Neural crest cell (in vitro differentiated cells): ENCODE measurements around the gene SRRM5. TPM values are rescaled to one million over a fixed set of nuclear protein-coding genes. Genes with fewer than 3 reads are reported as not detected.
"Not testable (repeated sequence)": the region's sequence is repeated elsewhere in the genome, so short reads cannot be mapped to it uniquely, and the experiment has no call there.

Experiments
- DNase-seq: peaks from one replicate; pipeline ENCODE4 v3.0.0; 2021; ENCODE audit warnings: low read depth, mixed read lengths, low spot score
- H3K27ac Mint-ChIP-seq: one replicate; pipeline ENCODE4 v1.8.0; 2021; ENCODE audit warnings: mild to moderate bottlenecking, mixed read lengths; ENCODE audit not compliant: unreplicated experiment
- H3K27me3 Mint-ChIP-seq: 2 replicates; pipeline ENCODE4 v1.8.0; 2021; ENCODE audit warnings: low read depth, mild to moderate bottlenecking, mixed read lengths
- H3K36me3 Mint-ChIP-seq: 2 replicates; pipeline ENCODE4 v1.8.0; 2021; ENCODE audit warnings: low read depth, mild to moderate bottlenecking, mixed read lengths
- H3K4me1 Mint-ChIP-seq: 2 replicates; pipeline ENCODE4 v1.8.0; 2021; ENCODE audit warnings: mixed read lengths
- H3K4me3 Mint-ChIP-seq: one replicate; pipeline ENCODE4 v1.8.0; 2021; ENCODE audit warnings: mild to moderate bottlenecking, mixed read lengths
- H3K9me3 Mint-ChIP-seq: 2 replicates; pipeline ENCODE4 v1.8.0; 2021; ENCODE audit warnings: mixed read lengths
- total RNA-seq: library from RNA; stranded (reverse); gene quantifications from 2 replicates; pipeline ENCODE4 v1.2.1, GENCODE V29; 2021
- TF ChIP-seq, protein P1 (sequence below): fragments of 200-600 bp; sonication (generic); conservative IDR thresholded peaks from 2 replicates; pipeline ENCODE4 v1.5.0; 2021; ENCODE audit warnings: antibody characterized with exemption, mild to moderate bottlenecking

SRRM5 gene
- total RNA-seq, 1 donor from 2014 or later = 0.51 TPM

DNA sequence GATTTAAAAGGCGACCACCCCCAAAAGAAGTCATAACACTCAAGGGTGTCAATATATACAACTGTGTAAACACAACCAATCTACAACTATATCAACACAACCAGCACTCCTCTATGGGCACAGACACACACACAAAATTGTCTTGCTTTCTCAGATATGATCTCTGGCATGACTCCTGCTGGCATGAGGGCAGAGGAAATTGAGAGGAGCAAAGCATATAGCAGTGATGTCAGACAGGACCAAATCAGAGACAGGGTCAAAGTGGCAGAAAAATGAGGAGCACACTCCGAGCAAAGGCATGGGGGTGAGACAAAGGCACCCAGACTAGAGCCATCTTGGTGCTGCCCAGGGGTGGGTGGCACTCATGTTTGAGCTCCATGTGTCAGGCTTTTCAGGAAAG is 25.5 kb upstream of the SRRM5 start:
- Mint-ChIP-seq H3K27ac (no peak overlapping the region), H3K9me3 (no peaks in the 10 kb centered on the region), H3K4me1 (peaks cover 18% of the 10 kb centered on the region), H3K4me3 (no peak overlapping the region), H3K27me3 (no peaks in the 10 kb centered on the region), H3K36me3 (peaks cover 8% of the 10 kb centered on the region)
- TF ChIP-seq, protein P1, sequence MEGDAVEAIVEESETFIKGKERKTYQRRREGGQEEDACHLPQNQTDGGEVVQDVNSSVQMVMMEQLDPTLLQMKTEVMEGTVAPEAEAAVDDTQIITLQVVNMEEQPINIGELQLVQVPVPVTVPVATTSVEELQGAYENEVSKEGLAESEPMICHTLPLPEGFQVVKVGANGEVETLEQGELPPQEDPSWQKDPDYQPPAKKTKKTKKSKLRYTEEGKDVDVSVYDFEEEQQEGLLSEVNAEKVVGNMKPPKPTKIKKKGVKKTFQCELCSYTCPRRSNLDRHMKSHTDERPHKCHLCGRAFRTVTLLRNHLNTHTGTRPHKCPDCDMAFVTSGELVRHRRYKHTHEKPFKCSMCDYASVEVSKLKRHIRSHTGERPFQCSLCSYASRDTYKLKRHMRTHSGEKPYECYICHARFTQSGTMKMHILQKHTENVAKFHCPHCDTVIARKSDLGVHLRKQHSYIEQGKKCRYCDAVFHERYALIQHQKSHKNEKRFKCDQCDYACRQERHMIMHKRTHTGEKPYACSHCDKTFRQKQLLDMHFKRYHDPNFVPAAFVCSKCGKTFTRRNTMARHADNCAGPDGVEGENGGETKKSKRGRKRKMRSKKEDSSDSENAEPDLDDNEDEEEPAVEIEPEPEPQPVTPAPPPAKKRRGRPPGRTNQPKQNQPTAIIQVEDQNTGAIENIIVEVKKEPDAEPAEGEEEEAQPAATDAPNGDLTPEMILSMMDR = no peak
- DNase-seq = no peak

DNA sequence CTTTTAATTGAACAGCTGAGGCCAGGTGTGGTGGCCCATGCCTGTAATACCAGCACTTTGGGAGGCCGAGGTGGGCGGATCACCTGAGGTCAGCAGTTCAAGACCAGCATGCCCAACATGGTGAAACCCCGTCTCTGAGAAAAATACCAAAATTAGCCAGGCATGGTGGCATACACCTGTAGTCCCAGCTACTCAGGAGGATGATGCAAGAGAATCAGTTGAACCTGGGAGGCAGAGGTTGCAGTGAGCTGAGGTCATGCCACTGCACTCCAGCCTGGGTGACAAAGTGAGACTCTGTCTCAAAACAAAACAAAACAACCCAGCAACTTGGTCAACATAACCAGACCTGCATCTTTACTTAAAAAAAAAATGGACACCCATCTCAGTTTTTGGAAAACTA is 24.9 kb upstream of the SRRM5 start:
- peaks cover 11% of the 10 kb centered on the region for H3K4me1 Mint-ChIP-seq
- not testable (repeated sequence) for H3K36me3 Mint-ChIP-seq, H3K9me3 Mint-ChIP-seq, H3K27ac Mint-ChIP-seq, H3K4me3 Mint-ChIP-seq, DNase-seq, H3K27me3 Mint-ChIP-seq

DNA sequence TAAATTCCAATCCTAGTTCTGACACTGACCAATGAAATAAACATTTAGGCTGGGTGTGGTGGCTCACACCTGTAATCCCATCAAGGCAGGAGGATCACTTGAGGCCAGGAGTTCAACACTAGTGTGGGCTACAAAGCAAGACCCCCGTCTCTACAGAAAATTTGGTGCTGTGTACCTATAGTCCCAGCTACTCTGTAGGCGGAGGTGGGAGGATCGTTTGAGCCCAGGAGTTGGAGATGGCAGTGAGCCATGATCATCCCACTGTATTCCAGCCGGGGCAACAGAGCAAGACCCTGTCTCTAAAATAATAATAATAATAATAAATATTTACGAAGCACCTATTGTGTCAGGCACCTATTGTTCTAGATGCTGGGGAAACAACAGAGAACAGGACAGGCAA is 22.6 kb upstream of the SRRM5 start:
- TF ChIP-seq, protein P1 = no peak
- peaks cover 10% of the 10 kb centered on the region for H3K36me3 Mint-ChIP-seq
- H3K27me3 Mint-ChIP-seq = no peaks in the 10 kb centered on the region
- no peak for DNase-seq
- no peak overlapping the region for H3K4me3 Mint-ChIP-seq
- peaks cover 12% of the 10 kb centered on the region for H3K4me1 Mint-ChIP-seq
- no peak overlapping the region for H3K27ac Mint-ChIP-seq
- no peaks in the 10 kb centered on the region for H3K9me3 Mint-ChIP-seq

DNA sequence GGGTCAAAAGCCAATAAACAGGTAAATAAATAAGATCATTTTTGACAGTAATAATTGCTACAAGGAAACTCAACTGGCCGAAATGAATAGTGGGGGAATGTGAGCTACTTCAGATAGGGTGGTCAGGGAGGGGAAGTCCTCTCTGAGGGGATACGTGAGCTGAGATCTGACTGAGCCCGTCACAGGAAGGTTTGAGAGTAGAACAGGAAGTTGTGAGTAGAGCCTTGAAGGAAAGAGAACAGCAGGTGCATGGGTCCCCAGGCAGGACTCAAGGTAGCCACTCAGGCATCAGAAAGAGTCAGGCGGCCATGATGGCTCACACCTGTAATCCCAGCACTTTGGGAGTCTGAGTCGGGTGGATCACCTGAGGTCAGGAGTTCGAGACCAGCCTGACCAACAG is 22.2 kb upstream of the SRRM5 start:
- Mint-ChIP-seq H3K4me3 (peak overlapping the region; percentile 49), H3K4me1 (peaks cover 9% of the 10 kb centered on the region), H3K9me3 (no peaks in the 10 kb centered on the region), H3K27ac (no peak overlapping the region), H3K36me3 (peaks cover 10% of the 10 kb centered on the region), H3K27me3 (no peaks in the 10 kb centered on the region)
- no peak for DNase-seq
- TF ChIP-seq, protein P1 = no peak

DNA sequence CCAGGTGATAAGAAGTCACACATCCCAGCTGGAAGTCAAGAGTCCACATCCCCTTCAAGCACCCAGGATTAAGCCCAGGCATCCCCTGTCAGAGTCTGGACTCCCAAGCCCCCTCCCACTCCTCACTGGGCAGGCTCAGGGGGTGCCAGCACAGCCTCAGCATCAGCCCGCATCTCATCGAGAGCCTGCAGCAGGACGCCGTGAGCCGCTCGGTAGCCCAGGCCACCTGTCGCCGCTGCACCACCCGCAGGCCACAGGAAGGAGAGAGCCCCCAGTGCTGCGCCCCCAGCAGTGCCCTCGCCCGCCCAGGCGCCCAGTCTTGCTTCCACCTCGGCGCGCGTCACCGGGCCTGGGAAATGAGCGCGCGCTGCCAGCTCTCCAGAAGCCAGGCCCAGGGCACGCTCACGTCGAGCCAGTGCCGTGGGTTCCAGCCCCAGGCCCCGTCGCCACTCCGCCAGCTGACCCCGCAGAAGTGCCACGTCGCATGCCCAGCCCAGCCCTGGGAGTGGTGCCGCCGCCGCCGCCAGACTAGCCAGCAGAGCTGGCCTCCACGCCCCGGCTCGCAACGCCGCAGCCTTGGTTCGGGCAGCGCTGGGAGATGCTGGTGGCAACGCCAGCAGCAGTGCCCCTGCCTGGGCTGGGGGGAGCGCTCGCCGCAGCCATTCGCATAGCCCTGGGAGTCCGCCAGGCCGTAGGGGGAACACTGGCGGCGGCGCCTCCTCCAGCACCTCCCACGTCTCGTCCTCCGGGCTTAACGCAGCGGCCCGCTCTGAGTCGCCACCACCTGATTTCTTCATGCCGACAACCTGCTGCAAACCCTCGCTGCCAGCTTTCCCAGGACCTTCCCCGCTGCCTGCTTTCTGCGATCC is 19.8 kb upstream of the SRRM5 start:
- Mint-ChIP-seq H3K4me3 (no peak overlapping the region), H3K9me3 (no peaks in the 10 kb centered on the region), H3K36me3 (peaks cover 10% of the 10 kb centered on the region), H3K27me3 (peaks cover 7% of the 10 kb centered on the region), H3K4me1 (peaks cover 29% of the 10 kb centered on the region), H3K27ac (no peak overlapping the region)
- no peak for DNase-seq
- TF ChIP-seq, protein P1 = no peak

DNA sequence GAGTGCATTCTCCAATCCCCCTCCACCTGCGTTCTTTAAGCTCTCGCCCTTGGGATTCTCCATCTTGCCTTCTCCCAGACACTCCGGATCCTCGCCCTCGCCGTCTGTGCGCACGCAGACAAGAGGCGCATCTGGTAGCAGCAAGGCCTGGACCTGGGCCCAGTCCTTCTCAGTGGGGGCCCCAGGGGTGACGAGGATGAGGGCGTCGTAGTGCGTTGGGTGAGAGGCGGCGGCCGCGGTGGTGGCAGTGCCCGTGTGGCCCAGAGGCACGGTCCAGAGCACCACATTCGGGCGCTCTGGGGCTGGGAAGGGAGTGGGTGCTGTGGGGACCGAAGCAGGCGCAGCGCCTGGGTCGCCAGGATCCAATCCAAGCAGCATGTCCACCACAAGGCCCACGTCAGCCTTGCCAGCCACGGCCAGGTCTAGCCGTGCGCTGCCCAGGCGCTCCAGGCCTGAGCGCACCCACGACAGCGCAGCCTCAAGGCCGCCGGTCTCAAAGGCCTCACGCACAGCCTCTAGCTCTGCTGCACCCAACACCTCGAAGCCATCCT is 19.0 kb upstream of the SRRM5 start:
- Mint-ChIP-seq H3K27ac (peak overlapping the region; percentile 68), H3K9me3 (no peaks in the 10 kb centered on the region), H3K4me1 (peaks cover 36% of the 10 kb centered on the region), H3K4me3 (no peak overlapping the region), H3K36me3 (peaks cover 10% of the 10 kb centered on the region), H3K27me3 (peaks cover 7% of the 10 kb centered on the region)
- TF ChIP-seq, protein P1 = no peak
- no peak for DNase-seq
